GM23248 (cell line): ENCODE data around the gene PRPS1. TPM values are rescaled to one million over a fixed set of nuclear protein-coding genes. Genes with fewer than 3 reads are reported as not detected.

Experiments
- DNase-seq: peaks from one replicate; pipeline ENCODE4 v3.0.0-alpha.2; 2015
- H2AFZ ChIP-seq: fragments of 200-600 bp; sonication (generic); 2 replicates; pipeline ENCODE4 v1.6.1; 2016; ENCODE audit warnings: antibody characterized with exemption
- H3F3A ChIP-seq: fragments of 200-600 bp; sonication (generic); 2 replicates; pipeline ENCODE4 v1.6.1; 2016; ENCODE audit warnings: mild to moderate bottlenecking, antibody characterized with exemption, mixed run types; ENCODE audit not compliant: insufficient read depth
- H3K27ac ChIP-seq: fragments of 200-600 bp; sonication (generic); 2 replicates; pipeline ENCODE4 v1.5.1; 2016; ENCODE audit warnings: mild to moderate bottlenecking
- H3K27me3 ChIP-seq: fragments of 200-600 bp; sonication (generic); replicated peaks from 2 replicates; pipeline ENCODE4 v1.6.1; 2016; ENCODE audit warnings: mild to moderate bottlenecking; ENCODE audit not compliant: insufficient read depth
- H3K36me3 ChIP-seq: fragments of 200-600 bp; sonication (generic); 2 replicates; pipeline ENCODE4 v1.6.1; 2016; ENCODE audit warnings: low read depth, mild to moderate bottlenecking
- H3K4me1 ChIP-seq: fragments of 200-600 bp; sonication (generic); 2 replicates; pipeline ENCODE4 v1.6.1; 2016; ENCODE audit warnings: mild to moderate bottlenecking; ENCODE audit not compliant: insufficient read depth
- H3K4me2 ChIP-seq: fragments of 200-600 bp; sonication (generic); one replicate; pipeline ENCODE4 v1.6.1; 2016; ENCODE audit warnings: mild to moderate bottlenecking; ENCODE audit not compliant: unreplicated experiment
- H3K4me3 ChIP-seq: fragments of 200-600 bp; sonication (generic); 2 replicates; pipeline ENCODE4 v1.5.1; 2016; ENCODE audit warnings: mild to moderate bottlenecking
- H3K79me2 ChIP-seq: fragments of 200-600 bp; sonication (generic); 2 replicates; pipeline ENCODE4 v1.6.1; 2016; ENCODE audit warnings: mild to moderate bottlenecking; ENCODE audit not compliant: insufficient read depth
- H3K9ac ChIP-seq: fragments of 200-600 bp; sonication (generic); 2 replicates; pipeline ENCODE4 v1.6.1; 2016; ENCODE audit warnings: mild to moderate bottlenecking
- H3K9me2 ChIP-seq: fragments of 200-600 bp; sonication (generic); 2 replicates; pipeline ENCODE4 v1.6.1; 2016; ENCODE audit warnings: mixed run types, mild to moderate bottlenecking, moderate library complexity; ENCODE audit not compliant: insufficient read depth
- H3K9me3 ChIP-seq: fragments of 200-600 bp; sonication (generic); one replicate; pipeline ENCODE4 v1.6.1; 2017; ENCODE audit warnings: low read depth
- H4K20me1 ChIP-seq: fragments of 200-600 bp; sonication (generic); 2 replicates; pipeline ENCODE4 v1.6.0; 2016; ENCODE audit not compliant: insufficient read depth
- EZH2 ChIP-seq: fragments of 200-600 bp; sonication (generic); IDR thresholded peaks from 2 replicates; pipeline ENCODE4 v1.6.1; 2018; ENCODE audit warnings: antibody characterized with exemption, mild to moderate bottlenecking; ENCODE audit not compliant: insufficient read depth, poor library complexity, severe bottlenecking
- EZH2phosphoT487 ChIP-seq: fragments of 200-600 bp; sonication (generic); IDR thresholded peaks from 2 replicates; pipeline ENCODE4 v1.6.1; 2018; ENCODE audit warnings: antibody characterized with exemption, moderate library complexity, mild to moderate bottlenecking, low read depth; ENCODE audit not compliant: insufficient read depth
- WGBS, 2 experiments: methylation state at CpG; one replicate each; pipeline ENCODE4 v1.1.6; 2015 to 2017; ENCODE audit warnings: low lambda C conversion rate in 2 of 2, low coverage in 1 of 2; ENCODE audit errors: missing lambda C conversion rate in 2 of 2; 5-methylcytosine and 5-hydroxymethylcytosine counted together
- in situ Hi-C: fragments of 300-500 bp; cut with MboI; formaldehyde crosslinking; loops from 2 replicates; pipeline ENCODE4 v1.15.0; 2020
- polyA plus RNA-seq: library from polyadenylated mRNA; unstranded; fragments of >200 nt; fragmentation: Nextera tagmentation; extraction: Ambion mirVana; gene quantifications from 2 replicates; pipeline ENCODE4 v1.2.1, GENCODE V29; 2016
- total RNA-seq: library from RNA; depleted of rRNA; stranded (reverse); fragments of >200 nt; shearing (Covaris generic); gene quantifications from 2 replicates; pipeline ENCODE4 v1.2.3, GENCODE V29; 2014

The PRPS1 gene
- total and polyA plus RNA-seq, 2 experiments from 2014 or later = 76.7 to 87.7 TPM

- Histone ChIP-seq H3K4me1 (peaks cover 6% of the 10 kb centered on the region), H3K9me2 (no peaks in the 10 kb centered on the region), H3F3A (no peaks in the 10 kb centered on the region), H3K9ac (peak overlapping the region; percentile 68), H3K36me3 (no peaks in the 10 kb centered on the region), H4K20me1 (no peaks in the 10 kb centered on the region), H2AFZ (no peak overlapping the region), H3K79me2 (no peaks in the 10 kb centered on the region), H3K27ac (peak overlapping the region; percentile 80), H3K4me3 (no peak overlapping the region), H3K27me3 (no peaks in the 10 kb centered on the region), H3K4me2 (peak overlapping the region; percentile 52), H3K9me3 (no peaks in the 10 kb centered on the region)
- TF ChIP-seq EZH2phosphoT487 (no peak), EZH2 (no peak)
- in situ Hi-C loops = loop anchor here (25.0 kb wide), 1 partner anchor 232 kb away; no protein-coding TSS in a partner anchor
- WGBS, 2 experiments = 32 to 42% methylated on average over 9 to 17 of the region's 22 CpGs
- DNase-seq = peak; percentile 94
Measured at GRCh38 chrX:107654872-107655761, 26.8 kb downstream of the PRPS1 start.

GRCh38 chrX:107656978-107657377, 28.7 kb downstream of the PRPS1 start:
- 78 to 80% methylated on average over 5 of the region's 5 CpGs for WGBS, 2 experiments
- TF ChIP-seq EZH2phosphoT487 = no peak
- TF ChIP-seq EZH2 = no peak
- in situ Hi-C loops = loop anchor here (25.0 kb wide), 1 partner anchor 230 kb away; no protein-coding TSS in a partner anchor
- H3K4me2 ChIP-seq = no peak overlapping the region
- H3K36me3 ChIP-seq = no peaks in the 10 kb centered on the region
- H3K79me2 ChIP-seq = no peaks in the 10 kb centered on the region
- H3K9me3 ChIP-seq = no peaks in the 10 kb centered on the region
- no peaks in the 10 kb centered on the region for H3K9me2 ChIP-seq
- H3K9ac ChIP-seq = no peak overlapping the region
- H2AFZ ChIP-seq = no peak overlapping the region
- no peak for DNase-seq
- H3F3A ChIP-seq = no peaks in the 10 kb centered on the region
- H3K4me1 ChIP-seq = peaks cover 6% of the 10 kb centered on the region
- H3K27me3 ChIP-seq = no peaks in the 10 kb centered on the region
- H3K4me3 ChIP-seq = no peak overlapping the region
- no peaks in the 10 kb centered on the region for H4K20me1 ChIP-seq
- H3K27ac ChIP-seq = no peak overlapping the region

GRCh38 chrX:107658660-107659059, 30.4 kb downstream of the PRPS1 start:
- WGBS, 2 experiments = 89 to 95% methylated on average over 5 of the region's 5 CpGs
- Histone ChIP-seq H3K27me3 (no peaks in the 10 kb centered on the region), H3K4me2 (no peak overlapping the region), H3K79me2 (no peaks in the 10 kb centered on the region), H3F3A (no peaks in the 10 kb centered on the region), H4K20me1 (no peaks in the 10 kb centered on the region), H3K9ac (no peak overlapping the region), H2AFZ (no peak overlapping the region), H3K9me2 (no peaks in the 10 kb centered on the region), H3K4me1 (peaks cover 6% of the 10 kb centered on the region), H3K9me3 (no peaks in the 10 kb centered on the region), H3K27ac (no peak overlapping the region), H3K36me3 (no peaks in the 10 kb centered on the region), H3K4me3 (no peak overlapping the region)
- no peak for DNase-seq
- in situ Hi-C loops = loop anchor here (25.0 kb wide), 1 partner anchor 229 kb away; no protein-coding TSS in a partner anchor
- TF ChIP-seq EZH2phosphoT487 (no peak), EZH2 (no peak)

DNA sequence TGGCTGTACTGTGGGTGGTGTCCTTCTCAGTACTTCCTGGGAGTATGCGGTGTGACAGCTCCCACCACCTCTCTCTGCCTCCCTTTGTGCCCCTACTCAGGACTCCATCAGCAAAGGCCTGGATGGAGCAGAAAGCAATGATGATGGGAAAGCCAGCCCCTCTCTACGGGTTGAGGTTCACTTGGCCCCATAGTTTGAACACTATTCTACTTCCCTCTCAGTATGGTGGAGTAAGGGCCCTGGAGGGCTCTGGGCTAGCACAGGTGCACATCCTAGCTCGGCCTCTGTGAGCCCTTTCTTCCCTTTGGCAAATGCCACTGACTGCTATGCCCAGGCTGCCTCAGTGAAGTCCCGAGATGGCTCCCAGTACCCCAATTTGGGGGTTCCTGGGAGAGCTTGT, 31.0 kb downstream of the PRPS1 start:
- H3K4me2 ChIP-seq = no peak overlapping the region
- no peak overlapping the region for H3K4me3 ChIP-seq
- in situ Hi-C loops = loop anchor here (25.0 kb wide), 1 partner anchor 228 kb away; no protein-coding TSS in a partner anchor
- no peaks in the 10 kb centered on the region for H3F3A ChIP-seq
- no peaks in the 10 kb centered on the region for H3K9me2 ChIP-seq
- H3K27me3 ChIP-seq = no peaks in the 10 kb centered on the region
- no peak overlapping the region for H3K27ac ChIP-seq
- WGBS, 2 experiments = 70 to 81% methylated on average over 2 to 3 of the region's 4 CpGs
- H2AFZ ChIP-seq = no peak overlapping the region
- peaks cover 6% of the 10 kb centered on the region for H3K4me1 ChIP-seq
- no peak for DNase-seq
- H3K36me3 ChIP-seq = no peaks in the 10 kb centered on the region
- H3K9me3 ChIP-seq = no peaks in the 10 kb centered on the region
- TF ChIP-seq EZH2phosphoT487 (no peak), EZH2 (no peak)
- H3K9ac ChIP-seq = no peak overlapping the region
- H4K20me1 ChIP-seq = no peaks in the 10 kb centered on the region
- no peaks in the 10 kb centered on the region for H3K79me2 ChIP-seq
